Pulmonary artery endothelial cell (primary cell): ENCODE measurements around the gene LDLRAD3. TPM values are rescaled to one million over a fixed set of nuclear protein-coding genes. Genes with fewer than 3 reads are reported as not detected.
"Not testable (repeated sequence)": the region's sequence is repeated elsewhere in the genome, so short reads cannot be mapped to it uniquely, and the experiment has no call there.

ENCODE experiments used
- DNase-seq: peaks from one replicate; pipeline ENCODE4 v3.0.0-alpha.2; 2011; ENCODE audit warnings: low read depth, low spot score
- total RNA-seq: library from RNA; depleted of rRNA; stranded (reverse); fragments of >200 nt; gene quantifications from 2 replicates; pipeline ENCODE4 v1.2.3, GENCODE V29; 2014

Gene LDLRAD3, protein sequence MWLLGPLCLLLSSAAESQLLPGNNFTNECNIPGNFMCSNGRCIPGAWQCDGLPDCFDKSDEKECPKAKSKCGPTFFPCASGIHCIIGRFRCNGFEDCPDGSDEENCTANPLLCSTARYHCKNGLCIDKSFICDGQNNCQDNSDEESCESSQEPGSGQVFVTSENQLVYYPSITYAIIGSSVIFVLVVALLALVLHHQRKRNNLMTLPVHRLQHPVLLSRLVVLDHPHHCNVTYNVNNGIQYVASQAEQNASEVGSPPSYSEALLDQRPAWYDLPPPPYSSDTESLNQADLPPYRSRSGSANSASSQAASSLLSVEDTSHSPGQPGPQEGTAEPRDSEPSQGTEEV
- 8.8 and 9.5 TPM in 2 replicates for total RNA-seq

DNA sequence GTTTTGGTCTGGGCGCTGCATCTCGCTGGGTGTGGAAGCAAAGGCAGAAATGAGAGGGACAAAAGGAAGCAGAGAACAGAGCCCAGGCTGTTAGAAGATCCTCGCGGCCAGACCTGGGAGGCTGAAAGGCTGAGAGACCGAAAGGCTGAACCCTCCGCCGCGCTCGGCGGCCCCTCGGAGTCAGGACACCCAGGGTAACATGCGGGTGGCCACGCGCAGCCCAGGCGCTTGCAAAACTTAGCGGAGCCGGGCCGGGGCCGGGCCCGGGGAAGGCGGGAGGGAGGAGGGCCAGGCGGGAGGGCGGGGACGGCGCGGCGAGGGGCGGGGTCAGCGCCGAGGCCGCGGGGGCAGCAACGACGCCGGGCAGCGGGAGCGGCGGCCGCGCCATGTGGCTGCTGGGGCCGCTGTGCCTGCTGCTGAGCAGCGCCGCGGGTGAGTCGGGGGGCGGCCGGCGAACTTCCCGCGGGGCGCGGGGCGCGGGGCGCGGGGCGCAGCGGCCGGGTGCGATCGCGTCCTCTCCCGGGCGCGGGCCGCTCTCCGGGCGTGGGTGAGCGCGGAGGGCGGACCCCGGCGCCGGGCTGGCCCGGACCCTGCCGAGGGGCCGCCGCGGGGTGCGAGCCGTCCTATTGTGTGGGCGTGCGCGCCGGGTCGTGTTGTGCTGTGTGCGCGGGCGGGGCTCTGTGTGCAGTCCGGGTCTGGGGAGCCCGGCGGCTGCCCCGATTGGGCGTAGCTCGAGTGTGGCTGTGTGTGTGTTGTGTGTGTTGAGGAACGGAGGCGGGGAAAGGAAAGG lies at the start of gene LDLRAD3:
Gene LDLRAD3, plus strand, starts transcription at position 350 of the 790 bp plus-strand sequence. Its CDS starts 37 bp downstream, at position 387.
- peak; percentile 40 for DNase-seq

DNA sequence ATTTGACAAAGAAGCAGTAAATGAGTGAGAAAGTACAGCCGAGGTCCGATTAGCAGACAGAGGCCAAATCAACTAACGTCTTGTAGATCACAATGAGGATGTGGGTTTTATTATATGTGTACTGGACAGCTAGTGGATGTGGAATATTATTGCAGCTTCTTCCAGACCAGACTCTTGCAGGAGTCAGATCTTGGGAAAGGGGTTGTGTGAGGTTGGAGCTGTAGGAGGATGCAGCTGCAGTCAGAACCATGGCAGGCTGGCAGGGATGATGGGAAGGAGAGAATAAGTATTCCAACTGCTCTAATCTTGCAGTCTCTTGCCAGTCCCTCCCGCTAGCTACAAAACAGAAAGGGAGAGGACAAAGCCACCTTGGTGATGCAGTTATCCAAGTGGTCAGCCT lies 46.8 kb upstream of the LDLRAD3 start:
- DNase-seq: no peak

DNA sequence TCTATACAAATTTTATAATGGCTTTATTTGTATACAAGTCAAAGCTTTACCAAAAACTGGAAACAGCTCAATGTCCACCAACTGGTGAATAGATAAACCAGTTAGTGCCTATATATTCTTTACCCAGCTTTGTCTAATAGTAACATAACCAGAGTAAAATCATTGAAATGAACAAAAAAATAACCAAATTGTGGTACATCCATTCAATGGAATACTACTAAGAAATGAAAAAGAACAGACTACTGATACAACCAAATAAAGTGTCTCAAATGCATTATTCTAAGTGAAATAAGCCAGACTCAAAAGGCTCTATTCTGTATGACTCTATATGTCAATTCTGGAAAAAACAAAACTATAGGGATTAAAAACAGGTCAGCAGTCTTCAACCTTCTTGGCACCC lies 40.9 kb upstream of the LDLRAD3 start:
- no peak for DNase-seq

DNA sequence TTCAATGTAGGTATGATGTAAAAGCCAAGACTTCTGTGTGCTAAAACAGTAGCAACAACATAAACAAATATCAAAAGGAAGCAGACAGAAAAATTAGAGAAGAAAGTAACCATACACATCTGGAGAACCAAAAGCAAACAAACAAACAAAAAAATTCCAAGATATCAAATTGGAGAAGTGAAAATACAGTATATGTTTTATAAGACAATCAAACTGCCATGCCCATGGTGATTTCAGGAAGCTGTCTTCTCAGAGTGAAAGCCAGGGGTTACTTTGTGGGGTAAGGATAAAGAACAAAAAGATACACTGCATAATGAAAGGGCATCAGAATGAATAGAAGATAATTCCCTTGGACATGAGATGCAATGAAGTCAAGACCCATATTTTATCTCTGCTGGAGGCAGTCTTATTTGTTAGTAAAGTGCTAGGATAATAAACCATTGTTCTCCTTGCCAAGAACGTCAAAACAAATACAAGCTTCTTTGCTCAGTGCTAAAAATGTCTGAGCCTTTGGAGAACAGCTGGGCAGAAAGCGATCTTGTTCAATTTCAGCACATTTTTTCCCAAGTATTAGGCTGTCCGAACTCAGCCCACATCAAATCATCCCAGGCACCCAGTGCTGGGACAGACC lies 38.1 kb upstream of the LDLRAD3 start:
- DNase-seq: no peak

DNA sequence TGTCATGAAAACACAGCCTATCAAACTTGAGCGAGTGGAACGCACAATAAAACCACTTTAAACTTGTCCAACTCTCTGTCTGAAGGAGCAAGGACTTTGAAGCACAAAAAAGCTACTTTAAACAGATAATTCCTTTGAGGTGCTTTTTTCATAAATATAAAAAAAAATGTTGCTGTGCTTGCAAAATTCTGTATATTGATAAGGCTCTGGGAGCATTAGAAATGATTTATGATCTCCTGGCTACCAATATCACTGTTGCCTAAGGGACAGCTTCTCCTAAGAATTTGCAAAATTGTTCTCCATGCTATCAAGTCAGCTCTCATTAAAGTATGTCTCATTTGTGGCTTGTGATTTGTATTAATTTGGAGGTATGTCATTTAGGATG lies 37.6 kb upstream of the LDLRAD3 start:
- DNase-seq: no peak

DNA sequence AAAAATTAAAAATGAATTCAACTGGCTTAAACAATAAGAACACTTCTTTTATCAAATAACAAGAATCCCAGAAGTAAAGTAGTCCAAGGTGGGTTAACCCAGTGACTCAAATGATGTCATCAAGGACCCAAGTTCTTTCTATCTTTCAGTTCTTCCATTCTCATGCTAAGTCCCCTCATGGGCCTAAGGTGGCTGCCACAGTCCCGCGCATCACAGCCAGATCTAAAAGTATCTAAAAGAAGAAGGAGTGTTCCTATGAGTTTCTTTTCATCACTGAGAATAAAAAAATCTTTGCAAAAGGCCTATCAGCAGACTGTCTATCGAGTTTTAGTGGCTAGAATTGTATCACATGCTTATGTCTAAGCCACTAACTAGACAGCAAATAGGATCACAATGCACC lies 37.2 kb upstream of the LDLRAD3 start:
- no peak for DNase-seq

DNA sequence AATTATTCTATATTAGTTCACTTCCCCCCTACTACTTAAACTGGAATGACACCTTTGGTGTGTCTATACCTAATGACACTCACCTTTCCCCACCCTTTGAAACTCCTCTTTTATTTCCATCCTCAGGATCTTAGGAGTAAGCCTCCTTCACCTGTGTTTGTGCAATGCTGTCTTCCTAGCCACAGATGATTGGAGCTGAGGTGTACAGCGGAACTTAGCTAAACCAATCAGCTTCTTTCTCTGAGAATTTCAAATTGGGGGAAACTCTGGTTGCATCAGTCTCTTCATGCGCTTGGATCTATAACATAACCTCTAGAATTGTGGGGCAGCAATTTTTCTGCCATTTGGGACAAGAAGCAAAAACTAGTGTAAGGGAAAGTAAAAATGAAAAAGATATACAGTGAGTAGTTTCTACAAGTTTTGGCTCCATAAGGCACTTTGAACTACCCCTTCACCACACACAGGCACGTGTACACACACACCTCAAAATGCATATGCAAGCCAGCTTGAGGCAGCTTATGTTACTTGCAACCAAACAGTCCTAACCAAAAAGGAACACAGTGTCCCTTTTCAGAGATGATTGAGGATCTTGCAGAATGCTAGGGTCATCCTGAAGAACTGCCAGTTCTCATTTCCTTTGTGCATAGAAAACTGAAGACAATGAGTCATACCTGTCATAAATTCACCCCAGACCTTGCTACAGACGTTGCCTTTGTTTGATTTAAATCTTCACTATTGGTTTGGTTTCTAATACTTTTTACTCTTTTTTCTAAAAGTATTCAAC lies 36.0 kb upstream of the LDLRAD3 start:
- DNase-seq: peak; percentile 44

DNA sequence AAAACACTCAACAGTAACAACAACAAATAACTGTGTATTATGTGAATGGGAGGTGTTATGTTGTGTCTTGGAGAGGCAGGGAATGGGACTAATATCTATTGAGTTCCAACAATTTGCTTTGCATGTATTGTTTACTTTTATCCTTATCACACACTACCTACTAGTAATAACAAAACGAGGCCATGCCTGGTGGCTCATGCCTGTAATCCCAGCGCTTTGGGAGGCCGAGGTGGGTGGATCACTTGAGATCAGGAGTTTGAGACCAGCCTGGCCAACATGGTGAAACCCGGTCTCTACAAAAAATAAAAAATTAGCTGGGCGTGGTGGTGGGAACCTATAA lies 35.5 kb upstream of the LDLRAD3 start:
- DNase-seq: not testable (repeated sequence)

DNA sequence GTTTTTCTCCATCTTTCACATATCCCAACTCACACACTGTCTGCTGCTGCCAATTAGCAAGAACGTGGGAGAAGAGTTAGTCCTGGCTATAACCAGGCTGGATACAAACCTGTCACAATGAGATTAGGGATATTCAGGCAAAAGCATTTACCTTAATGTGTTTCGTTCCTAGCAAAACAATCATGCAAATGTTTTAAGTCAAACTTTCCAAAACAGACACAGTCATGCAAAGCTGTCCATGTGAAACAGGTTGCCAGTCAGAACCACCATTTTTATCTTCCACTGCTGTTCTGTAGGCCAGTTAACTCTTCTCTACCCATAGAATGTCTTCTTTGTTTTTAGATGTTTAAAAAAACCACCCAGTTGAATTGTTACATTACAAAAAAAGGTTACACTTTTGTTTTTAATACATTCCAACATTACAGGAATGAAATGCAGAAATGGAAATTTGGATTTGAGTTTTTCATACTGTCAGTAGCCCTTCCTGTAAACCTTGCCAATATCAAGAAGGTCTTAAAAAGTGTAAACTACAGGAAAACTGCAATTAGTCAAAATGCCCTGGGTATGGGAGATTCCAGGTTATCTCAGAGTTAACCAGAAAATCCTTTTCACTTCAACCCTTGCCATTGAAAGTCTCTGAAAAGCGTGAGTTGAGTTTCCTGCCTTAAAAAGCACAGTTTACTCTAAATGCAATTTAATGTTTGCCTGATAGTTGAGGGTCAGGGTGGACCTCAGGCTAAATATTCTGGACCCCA lies 34.2 kb upstream of the LDLRAD3 start:
- DNase-seq: no peak

DNA sequence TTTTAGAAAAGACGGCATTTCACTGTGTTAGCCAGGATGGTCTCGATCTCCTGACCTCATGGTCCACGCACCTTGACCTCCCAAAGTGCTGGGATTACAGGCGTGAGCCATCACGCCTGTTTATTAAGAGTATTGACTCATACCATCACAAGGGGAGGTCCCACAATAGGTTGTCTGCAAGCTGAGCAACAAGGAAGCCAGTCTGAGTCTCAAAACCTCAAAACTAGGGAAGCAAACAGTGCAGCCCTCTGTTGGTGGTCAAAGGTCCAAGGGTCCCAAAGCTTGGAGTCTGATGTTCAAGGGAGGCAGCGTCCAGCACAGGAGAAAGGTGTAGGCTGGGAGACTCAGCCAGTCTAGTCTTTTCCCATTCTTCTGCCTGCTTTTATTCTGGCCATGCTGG lies 32.8 kb upstream of the LDLRAD3 start:
- no peak for DNase-seq

DNA sequence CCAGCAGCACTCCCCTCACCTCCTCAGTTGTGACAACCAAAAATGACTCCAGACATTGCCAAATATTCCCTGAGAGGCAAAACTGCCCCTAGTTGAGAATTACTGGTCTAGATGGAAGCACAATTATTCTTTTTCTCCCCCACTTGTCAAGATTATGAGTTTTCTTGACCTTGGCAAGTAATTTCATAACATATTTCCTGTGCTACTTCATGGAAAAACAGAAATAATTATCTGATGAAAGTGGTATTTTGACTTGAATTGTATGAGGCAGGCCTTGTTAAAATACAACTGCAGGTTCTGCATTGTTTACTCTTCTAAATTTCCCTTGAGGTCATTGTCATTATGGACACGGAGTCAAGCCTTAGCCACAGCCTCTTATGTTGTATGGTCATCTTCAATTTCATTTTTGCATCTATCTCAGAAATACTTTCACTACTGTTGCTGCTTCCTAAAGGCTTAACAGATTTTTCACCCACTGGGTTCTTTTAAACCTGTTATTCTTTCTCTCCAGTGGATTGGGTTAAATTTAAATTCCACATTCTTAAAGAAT lies 32.2 kb upstream of the LDLRAD3 start:
- no peak for DNase-seq

DNA sequence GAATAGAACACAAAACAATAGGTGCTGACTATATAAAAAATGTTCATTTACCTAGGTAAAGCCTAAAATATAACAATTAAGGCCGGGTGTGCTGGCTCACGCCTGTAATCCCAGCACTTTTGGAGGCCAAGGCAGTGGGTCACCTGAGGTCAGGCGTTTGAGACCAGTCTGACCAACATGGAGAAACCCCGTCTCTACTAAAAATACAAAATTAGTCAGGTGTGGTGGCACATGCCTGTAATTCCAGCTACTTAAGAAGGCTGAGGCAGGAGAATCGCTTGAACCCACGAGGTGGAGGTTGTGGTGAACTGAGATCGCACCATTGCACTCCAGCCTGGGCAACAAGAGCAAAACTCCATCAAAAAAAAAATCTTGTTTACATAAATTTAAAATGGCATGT lies 31.4 kb upstream of the LDLRAD3 start:
- DNase-seq: not testable (repeated sequence)

DNA sequence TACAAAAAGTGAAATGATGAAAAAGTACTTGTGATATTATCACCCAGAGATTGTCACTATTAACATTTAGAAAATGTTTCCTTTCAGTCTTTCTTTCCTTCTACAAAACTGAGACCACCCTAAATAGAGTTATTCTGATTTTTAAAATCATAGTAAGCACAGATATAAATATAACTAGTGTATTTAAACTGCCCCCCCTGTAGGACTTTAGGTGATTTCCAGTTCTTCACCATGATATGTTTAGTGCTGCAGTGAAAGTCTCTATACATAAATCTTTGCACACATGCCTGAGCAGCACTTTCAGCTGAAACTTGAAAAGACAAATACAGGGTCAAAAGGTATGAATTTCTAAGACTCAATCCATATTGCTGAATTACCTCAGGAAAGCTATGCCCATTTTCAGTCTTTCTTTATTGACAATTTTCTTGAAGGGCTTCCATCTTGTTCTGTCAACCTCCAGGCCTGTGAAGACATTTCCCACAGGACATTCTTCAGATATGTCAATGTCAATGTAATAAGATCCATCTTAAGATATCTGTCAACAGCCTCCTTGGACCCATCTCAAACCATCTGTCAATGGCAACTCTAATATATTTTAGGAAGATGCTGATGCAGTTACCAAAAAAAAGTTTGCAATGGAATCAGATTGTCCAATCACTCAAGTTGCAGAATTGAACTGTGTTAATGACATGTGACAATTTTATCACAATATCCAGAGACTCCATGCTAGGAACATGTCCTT lies 30.8 kb upstream of the LDLRAD3 start:
- DNase-seq: no peak

DNA sequence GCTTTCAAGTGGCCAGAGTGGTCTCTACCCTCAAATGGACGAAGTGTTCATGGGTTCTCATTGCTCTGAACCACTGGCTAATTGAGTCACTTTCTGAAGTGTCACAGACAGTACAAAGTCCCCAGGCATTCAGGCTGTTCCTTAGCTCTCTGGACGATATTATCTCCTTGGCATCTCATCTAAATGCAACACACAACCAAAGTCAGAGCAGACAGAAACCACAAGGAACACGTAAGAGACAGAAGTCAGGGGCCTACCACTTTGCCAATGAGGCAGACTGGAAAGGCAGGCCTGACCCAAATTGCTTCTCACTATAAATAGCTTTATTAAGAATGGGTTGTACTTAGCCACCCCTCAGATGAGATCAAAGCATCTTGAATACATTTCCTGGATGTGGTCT lies 29.0 kb upstream of the LDLRAD3 start:
- DNase-seq: no peak

DNA sequence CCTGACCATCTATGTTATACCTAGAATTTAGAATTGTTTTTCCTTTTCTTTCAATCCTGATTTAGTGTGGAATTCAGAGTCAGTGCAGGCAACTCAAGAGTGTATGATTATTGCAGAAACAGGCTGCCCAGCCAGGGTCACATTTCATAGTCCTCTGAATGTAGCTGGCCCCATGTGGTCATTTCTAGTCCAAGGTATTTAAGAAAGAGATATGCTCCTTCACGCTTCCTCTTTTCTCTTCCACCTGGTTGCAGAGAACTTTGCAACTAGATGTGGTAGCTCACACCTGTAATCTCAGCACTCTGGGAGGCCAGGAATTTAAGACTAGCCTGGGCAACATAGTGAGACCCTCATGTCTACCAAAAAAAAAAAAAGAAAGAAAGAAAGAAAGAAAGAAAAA lies 27.6 kb upstream of the LDLRAD3 start:
- no peak for DNase-seq

DNA sequence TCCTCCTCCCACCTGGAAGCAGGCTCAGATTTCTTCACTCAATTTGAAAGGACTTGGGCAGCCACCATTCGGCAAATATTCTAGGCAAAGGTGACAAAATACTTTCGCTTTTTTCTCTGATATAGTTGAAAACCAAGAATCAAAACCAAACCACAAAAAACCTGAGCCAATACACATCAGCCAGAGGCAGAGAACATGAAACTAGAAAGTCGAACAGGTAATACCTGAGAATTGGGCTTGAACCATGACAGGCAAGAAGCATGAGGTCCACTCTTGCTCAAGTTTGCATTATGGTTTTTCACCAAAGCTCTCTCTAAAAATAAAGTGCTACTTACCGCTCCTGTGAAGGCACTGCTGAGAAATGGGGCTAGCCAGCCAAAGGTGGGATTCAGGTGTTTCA lies 26.2 kb upstream of the LDLRAD3 start:
- no peak for DNase-seq

DNA sequence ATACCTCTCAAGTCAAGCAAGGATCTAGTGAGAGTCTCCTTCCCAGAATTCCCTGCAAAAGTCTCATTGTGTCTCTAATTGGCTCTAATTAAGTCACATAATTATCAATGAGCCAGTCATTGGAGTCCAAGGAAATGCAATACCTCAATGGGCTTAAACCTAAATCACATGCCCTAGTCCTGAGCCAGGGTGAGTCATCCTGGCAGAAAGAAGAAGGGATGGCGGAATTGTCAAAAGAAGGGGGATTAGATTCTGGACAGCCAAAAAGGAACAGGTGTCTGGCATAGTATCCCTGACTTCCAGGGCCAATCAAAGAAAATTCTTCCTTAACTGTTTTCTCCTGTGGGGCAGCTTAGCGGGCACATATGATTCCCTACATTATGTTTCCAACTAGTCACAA lies 25.1 kb upstream of the LDLRAD3 start:
- DNase-seq: no peak

DNA sequence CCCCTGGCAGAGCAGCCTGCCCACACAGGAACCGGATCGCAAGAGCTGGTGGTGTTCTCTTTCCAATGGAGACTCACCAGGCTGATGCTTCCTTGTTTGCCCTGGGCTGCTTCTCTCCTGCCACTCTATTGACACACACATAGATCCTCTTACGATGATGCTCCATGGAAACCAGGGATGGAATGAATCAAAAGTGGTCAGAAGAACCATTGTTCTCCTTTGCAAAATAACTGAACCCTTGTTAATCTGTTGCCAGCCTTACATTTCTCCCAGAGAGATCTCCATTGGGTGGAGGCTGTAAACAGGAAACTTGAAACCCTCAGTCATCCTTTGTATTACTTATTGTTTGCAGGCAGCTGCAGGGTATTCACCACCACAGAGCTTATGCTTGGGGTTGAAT lies 24.6 kb upstream of the LDLRAD3 start:
- peak; percentile 45 for DNase-seq

DNA sequence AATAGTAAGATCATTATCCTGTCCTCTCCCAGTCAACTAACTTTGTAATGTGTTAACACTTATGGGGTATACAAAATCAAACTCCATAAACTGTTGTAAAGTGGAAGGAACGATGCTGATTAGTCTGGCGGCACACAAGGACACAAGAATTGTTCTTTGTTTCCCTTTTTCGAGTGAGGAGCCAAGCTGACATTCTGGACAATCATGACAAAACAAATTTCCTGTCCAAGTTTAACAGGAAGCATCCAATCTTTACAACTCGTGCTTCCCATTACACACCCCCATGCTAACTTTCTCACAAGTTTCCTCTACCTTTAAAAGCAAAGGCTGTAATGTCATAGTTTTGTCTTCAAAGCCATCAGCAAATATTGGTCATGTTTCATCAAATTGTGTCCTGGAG lies 20.4 kb upstream of the LDLRAD3 start:
- no peak for DNase-seq

DNA sequence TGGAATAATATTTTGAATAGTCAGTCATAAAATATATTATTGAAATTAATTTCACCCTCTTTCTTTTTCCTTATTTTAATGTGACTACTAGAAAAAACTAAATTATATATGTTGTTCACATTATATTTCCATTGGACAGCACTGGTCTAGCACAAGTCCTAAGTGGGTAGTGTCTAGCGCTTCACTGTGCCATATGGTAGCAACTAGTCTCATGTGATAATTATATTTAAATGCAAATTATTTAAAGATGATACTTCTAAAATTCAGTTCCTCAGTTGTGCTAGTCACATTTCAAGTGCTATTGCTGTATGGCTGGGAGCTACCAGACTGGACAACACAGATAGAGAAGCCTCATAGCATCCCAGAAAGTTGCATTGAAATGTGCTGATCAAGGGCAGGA lies 19.1 kb upstream of the LDLRAD3 start:
- DNase-seq: no peak
